ENCODE data around the gene STXBP5.
A peak's percentile ranks its signal among the peaks of the same experiment; 100 is the strongest.

- no peak for TF ChIP-seq NFE2L2 (conservative IDR thresholded peaks at IDR 0.05; ENCODE audit: low read length)
- TF ChIP-seq CTCF (IDR thresholded peaks at IDR 0.05): peak; percentile 54
- no peak for TF ChIP-seq ZFP36 (IDR thresholded peaks at IDR 0.05; ENCODE audit: borderline replicate concordance, partially characterized antibody)
- TF ChIP-seq RFX5 (IDR thresholded peaks at IDR 0.05): no peak
- no peak for TF ChIP-seq PHF8 (IDR thresholded peaks at IDR 0.05; ENCODE audit: borderline replicate concordance, low read depth)
- TF ChIP-seq MAFK (IDR thresholded peaks at IDR 0.05; ENCODE audit: partially characterized antibody): no peak
- TF ChIP-seq, protein P1, sequence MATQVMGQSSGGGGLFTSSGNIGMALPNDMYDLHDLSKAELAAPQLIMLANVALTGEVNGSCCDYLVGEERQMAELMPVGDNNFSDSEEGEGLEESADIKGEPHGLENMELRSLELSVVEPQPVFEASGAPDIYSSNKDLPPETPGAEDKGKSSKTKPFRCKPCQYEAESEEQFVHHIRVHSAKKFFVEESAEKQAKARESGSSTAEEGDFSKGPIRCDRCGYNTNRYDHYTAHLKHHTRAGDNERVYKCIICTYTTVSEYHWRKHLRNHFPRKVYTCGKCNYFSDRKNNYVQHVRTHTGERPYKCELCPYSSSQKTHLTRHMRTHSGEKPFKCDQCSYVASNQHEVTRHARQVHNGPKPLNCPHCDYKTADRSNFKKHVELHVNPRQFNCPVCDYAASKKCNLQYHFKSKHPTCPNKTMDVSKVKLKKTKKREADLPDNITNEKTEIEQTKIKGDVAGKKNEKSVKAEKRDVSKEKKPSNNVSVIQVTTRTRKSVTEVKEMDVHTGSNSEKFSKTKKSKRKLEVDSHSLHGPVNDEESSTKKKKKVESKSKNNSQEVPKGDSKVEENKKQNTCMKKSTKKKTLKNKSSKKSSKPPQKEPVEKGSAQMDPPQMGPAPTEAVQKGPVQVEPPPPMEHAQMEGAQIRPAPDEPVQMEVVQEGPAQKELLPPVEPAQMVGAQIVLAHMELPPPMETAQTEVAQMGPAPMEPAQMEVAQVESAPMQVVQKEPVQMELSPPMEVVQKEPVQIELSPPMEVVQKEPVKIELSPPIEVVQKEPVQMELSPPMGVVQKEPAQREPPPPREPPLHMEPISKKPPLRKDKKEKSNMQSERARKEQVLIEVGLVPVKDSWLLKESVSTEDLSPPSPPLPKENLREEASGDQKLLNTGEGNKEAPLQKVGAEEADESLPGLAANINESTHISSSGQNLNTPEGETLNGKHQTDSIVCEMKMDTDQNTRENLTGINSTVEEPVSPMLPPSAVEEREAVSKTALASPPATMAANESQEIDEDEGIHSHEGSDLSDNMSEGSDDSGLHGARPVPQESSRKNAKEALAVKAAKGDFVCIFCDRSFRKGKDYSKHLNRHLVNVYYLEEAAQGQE (IDR thresholded peaks at IDR 0.05): no peak
- no peak for TF ChIP-seq HOXA7 (CRISPR knock-in tag; IDR thresholded peaks at IDR 0.05)
- TF ChIP-seq HDAC2 (IDR thresholded peaks at IDR 0.05): no peak
- TF ChIP-seq MAZ (IDR thresholded peaks at IDR 0.05; ENCODE audit: borderline replicate concordance, low read depth, low read length): no peak
Measured at GRCh38 chr6:147285087-147285855, 81.1 kb downstream of the STXBP5 start.

Data from A549 (cell line).